ACHN (cell line): Measurements from ENCODE around the gene CCDC141.

Experiments used
- DNase-seq: peaks from one replicate; pipeline ENCODE4 v3.0.0-alpha.2; 2015
- in situ Hi-C: cut with HindIII; loops from 2 replicates; pipeline ENCODE4 v1.10.0; 2017; ENCODE audit warnings: low sequenced_read_pairs, low pct_ligation_motif_present, low pct_unique_long_range_greater_than_20kb

Gene CCDC141

DNA sequence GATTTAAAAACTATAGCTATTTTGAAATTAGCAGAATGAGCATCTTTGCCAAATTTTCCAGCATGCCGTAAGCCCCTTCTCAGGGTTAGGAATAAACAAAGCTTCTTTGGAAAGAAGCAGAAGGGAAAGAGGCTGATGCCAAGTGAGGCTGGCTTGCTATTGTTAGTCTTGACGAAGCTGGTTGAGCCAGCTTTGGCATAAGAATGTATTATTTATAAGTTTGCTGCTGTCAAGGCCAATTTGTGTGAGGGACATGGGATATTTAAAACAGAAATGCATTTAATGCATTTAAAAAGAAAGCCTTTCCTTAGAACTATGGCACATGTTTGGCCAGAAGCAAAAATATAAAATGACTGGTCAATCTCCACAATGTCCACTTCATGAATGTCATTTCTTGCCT is 190.2 kb downstream of the CCDC141 start:
- in situ Hi-C loops: no loop called here
- DNase-seq: no peak

DNA sequence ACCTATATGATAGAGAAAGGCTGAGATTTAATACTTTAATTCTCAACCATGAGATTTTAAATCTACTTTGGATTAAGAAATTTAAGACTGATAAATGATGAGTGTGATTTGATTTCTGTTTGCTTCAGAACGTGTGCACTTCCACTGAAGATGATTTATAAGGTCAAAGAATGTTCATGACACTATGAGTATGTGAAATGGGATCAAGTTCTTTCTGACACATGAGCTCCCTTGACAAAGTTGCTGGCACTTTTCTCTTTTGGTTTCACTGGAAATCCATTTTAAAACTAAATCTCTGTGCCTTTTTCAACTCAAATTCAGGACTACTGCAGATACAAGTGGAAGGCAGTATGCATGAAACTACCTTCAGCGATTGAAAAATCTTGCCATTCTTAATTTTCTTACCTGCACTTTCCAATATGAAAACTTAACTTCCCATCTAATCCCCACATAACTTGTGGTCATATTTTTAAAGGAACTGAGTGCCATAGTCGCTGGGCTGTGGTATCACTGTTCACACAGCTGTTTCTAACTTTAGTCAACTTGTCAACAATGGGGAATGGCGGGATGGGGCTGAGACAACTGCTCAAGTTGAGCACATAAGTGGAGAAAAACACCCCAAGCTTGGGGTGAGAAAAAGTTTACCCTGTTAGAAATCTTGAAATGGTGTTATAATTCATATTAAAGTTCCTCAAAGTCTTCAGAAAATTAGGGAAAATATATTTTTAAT is 190.9 kb downstream of the CCDC141 start:
- DNase-seq: no peak
- in situ Hi-C loops: no loop called here

DNA sequence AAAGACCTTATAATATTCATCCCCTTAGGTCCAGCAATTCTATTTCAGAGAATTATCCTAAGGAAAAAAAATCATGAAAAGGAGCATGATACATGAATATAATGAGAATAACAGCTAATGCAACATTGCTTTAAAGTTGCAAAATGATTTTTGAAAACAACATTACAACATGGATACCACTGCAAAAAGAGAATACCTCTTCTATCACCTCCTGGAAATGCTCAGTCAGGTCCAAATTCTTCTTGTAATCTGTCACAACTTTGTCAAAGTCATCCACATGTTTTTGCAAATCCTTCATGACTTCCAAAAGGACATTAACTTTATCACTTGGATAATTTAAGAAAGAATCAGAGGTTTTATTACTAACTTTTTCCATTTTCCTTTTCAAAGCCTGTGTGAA is 194.8 kb downstream of the CCDC141 start:
- DNase-seq: no peak
- in situ Hi-C loops: no loop called here

DNA sequence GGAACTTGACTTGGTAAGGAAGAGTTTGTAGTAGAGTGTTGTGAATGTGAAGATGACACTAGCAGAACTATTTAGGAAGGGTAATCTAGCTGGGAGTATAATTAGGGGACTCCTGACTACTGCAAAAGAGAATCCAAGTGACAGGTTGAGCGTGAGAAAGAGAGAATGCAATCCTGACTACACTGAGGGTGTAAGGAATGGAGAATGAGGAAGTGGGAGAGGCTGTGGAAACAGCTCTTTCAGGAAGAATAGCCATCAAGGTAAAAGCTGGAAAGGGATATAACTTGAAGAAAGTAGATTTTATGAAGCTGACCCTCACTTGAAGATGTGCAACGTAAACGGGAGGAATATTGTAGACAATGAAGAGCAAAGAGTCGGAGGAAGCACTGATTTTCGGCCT is 201.6 kb downstream of the CCDC141 start:
- in situ Hi-C loops: no loop called here
- no peak for DNase-seq

DNA sequence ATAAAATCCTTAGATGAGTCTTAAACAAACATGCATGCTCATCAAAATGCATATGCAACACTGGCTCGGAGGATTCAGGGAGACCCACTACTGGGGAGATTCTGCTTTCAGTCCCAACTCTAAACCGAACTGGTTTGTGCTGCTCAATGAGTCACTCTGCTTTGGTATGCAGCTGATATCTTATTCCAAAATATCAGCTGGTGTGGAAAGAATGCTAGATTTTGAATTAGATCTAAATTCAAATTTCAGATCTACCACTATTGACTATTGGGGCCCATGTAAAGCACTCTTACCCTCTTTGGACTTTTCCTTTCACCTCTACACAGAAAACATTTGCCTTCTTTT is 203.5 kb downstream of the CCDC141 start:
- in situ Hi-C loops: no loop called here
- DNase-seq: no peak

DNA sequence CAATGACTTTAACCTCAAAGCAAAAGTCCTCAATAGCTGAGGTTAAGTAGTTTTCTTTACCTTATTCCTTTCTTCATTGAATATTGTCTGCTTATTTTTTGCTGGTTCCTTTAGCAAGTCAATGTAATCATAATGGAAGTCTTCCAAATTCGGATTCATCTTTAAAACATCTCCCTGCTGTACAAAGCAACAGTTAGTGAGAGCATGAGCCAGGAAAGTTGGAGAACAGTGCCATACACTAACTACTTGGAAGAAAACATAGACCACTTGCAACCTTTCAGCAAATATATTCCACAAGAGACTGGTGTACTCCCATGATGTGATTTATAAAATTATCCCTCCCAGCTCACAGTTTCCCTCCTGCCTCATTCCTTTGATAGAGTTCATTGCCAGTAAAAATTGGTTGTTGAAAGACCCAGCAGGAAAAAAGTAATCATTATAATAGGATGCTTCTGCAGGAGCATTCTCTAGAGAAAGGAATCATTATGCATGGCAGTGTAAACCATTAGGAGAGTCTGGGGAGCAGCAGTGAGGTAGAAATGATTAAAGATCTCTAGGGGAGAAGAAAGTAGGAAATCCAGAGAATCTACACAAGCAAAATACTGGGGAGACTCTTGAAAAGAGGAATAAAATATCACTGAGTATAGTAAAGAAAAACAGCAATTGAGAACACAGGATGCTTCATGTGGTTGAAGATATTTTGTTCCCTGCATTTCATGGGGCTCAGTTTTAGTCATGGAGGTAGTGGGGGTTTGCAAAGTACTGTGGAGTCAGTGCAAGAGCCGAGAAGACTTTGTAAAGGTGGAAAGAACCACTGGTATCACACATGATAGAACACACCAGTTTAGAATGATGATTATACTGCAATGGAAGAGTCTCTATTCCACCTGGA is 204.1 kb downstream of the CCDC141 start:
- no peak for DNase-seq
- in situ Hi-C loops: no loop called here

DNA sequence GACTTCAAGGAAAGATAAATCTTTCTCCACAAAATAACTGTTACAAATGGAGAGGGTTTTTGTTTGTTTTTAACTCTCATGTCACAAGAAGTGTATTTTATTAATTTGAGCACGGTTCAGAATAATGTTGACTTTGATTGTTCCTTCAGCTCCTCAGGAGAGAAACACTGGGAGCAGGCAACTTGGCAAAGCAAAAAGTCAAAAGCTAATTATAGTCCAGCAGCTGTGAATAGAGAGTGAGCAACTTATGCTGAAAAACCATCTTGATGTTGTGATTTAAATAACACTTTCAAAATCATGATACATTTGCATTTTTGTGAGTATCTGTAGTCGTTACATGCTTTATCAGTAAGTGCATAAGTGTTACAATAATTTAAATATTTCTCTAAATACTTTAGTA is 205.2 kb downstream of the CCDC141 start:
- in situ Hi-C loops: no loop called here
- no peak for DNase-seq

DNA sequence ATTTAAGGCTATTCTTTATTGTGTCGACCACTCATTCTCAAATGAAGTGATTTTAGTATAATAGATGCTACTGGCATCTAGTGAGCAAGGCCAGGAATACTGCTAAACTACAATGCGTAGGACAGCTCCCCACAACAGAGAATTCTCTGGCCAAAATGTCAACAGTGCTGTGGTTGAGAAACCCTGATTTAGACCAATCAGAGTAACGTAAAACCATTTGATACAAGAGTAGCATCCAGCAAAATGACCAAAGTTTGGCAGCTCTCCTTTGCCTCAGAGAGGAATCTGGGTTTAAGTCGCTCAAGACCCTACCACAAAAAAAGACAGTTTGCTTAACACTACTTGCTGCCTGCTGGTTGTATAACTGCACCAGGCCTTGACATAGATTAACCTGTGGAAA is 205.7 kb downstream of the CCDC141 start:
- no peak for DNase-seq

DNA sequence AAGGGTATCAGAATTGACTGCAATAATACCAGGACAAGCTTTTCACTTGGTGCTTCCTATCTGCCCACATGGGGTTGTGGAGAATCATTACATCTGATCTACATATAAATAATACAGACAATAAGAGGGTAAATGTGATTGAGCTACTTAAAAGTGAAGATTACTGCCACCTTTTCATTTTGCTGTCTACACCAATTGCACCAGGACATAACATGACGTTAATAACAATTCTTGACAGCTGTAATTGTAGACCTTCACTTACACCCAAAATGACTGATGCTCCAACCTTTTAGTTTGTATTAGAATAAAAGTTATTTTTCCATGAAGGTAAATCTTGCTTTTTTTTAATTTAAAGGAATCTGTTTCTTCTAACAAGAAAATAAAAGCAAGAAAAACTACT is 206.2 kb downstream of the CCDC141 start:
- no peak for DNase-seq
- in situ Hi-C loops: no loop called here

More for the DNA sequence above, 205.7 kb downstream of the CCDC141 start:
- in situ Hi-C loops: no loop called here

DNA sequence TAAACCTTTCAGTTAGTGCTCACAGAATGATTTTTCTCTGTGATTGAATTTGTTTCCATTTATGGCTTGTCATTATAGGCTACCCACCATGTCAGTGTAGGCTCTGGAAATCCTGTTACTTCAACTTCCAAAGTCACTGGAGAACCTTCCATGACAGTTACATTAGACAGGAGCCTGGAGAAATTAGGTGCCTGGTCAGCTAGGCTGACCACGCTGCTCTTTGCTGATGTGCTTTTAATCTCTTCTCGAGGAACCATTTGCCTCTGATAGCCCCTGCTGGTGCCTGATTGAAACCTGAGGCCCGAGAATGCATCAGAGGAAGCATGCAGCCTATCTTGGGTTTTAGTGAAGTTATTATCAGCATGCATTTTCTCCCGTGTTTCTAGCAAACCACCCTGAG is 213.1 kb downstream of the CCDC141 start:
- in situ Hi-C loops: no loop called here
- no peak for DNase-seq

DNA sequence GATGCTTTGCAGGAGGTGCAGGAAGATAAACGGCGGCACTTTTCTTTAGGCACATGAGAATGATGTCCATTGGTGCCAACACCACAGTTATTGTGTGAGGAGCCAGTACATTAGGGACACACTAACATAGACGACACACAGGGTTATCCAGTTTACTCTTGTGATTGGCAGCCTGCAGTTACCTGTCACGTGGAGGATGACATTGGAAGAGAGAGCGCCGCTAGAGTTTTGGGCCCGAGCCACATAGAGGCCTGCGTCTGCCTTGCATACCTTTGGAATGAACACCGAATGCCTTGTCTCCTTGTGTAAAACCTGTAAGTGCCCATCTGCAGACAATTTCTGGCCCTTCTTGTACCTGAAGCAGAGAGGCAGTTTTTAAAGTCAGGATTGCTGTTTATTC is 215.9 kb downstream of the CCDC141 start:
- in situ Hi-C loops: no loop called here
- DNase-seq: no peak

DNA sequence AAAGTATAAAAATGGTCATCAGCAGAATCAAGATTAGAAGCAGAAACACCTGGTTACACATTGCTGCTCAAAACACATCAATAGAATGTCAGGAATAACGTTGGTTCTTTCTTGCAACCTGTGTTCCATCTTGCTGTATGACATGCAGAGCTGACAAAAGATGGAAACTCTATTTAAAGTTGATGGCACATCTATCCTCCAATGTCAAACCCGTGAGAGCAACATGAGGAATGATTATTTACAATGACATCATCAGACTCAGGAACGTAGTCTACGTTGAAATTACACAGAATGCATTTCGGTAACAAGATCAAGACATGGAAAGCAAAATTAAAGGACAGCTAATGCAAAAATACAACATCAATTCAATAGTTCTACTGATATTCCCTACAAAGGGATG is 216.6 kb downstream of the CCDC141 start:
- in situ Hi-C loops: no loop called here
- no peak for DNase-seq

DNA sequence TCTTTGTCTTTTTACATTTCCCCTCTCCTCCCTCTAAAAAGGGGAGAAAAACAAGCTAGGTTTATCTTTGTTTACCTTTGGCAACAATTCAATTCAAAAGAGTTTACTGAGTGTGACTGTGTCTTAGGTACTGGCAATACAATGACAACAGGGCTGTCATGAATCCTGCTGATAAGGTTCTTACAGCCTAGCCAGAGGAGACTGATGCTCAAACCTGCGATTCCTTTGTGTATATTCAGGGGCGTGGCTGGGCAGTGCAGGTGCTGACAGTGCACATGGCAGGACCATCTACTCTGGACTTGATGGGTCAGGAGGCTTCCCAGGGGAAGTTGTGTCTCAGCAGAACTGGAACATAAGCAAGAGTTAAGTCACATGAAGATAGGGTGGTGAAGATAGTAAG is 219.5 kb downstream of the CCDC141 start:
- no peak for DNase-seq
- in situ Hi-C loops: no loop called here

DNA sequence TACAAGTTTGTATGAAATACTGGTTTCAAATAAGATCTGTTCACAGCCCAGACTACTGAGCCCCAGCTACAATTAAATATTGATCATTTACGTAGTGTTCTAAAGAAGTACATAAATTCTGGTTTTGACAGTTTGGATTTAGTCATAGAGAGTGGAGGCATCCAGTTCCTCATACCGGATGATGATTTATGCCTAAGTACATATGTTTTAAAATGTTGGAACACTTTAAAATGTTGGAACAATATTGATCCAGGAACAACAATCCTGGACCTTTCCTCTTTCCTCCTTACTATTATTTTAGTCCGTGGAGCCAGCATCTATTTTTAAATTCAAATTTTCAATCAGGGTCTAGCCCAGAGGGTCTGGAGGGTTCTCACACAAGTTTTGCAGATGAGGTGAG is 220.0 kb downstream of the CCDC141 start:
- in situ Hi-C loops: no loop called here
- DNase-seq: no peak

DNA sequence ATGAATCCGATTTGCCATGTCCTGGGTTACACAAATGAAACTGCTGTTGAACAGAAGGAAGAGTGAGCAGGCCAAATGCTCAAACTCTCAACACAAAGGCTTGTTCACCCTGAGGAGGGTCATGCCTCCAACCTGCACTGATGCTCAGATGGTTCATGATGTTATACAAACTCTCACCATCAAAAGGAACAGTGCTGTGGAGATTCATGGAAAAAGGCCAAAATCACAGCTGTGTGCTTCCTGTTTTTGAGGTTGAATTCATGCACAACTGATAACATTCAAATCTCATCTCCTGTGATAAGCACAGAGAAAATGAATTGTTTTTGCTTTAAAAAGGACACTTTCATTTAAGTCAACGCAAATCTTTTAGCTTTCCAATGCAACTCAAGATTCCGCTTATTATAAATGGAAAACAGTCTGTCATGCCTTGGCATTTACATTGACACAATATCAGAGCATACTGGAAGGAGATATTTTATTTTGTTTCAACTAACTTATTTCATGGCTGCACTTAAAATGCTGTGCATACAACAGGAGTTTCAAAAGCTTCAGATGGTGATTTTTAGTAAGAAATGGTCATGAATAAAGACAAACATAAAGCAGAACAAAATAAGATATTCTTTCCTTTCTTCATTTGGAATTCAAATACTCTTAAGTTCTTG is 220.5 kb downstream of the CCDC141 start:
- in situ Hi-C loops: no loop called here
- DNase-seq: no peak

DNA sequence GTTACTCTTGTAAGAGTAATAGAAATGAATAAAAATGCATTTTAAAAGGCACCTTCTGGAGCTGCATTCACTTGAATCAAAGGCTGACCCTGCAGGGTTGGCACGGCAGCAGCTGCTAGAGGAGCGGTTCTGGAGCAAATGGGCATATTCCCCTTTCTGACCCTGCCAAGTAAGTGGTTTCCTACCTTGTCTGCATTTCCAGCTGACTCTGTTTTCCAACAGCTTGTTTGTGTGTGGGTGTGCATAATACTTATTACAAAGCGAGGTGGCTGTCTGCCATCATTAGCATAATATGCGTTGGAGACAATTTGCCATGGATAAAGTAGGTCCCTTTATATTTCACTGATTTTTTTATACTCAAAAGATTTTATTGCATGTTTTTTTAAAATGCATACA is 221.5 kb downstream of the CCDC141 start:
- no peak for DNase-seq
- in situ Hi-C loops: no loop called here

DNA sequence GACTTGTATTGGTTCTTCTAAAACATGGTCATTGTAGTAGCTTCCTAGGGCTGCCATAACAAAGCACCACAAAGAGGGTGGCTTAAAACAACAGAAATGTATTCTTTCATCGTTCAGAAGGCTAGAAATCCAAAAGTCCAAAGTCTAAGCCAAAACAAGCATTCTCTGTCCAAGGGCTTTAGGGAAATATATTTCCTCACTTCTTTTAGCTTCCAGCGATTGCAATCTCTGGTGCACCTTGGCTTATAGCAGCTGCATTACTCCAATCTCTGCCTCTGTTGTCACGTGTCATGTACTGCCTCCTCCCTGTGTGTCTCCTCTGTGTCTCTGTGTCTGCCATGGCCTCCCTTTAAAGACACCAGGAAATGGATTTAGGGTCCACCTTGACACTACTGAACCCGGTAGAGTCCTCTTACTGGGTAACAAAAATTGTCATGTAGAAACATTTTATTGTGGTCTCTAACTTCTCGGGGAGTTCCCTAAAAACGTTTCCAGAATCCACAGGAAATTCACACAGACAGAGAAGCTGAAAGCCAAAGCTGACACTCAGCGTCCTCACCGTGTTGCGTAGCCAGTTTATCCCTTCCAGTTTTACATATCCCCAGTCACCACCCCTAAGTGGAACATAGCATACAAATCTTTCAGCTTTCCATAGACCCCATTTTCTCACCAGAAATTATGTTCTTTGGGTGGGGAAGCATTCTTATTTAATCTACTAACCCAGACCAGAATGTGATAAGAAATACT is 222.0 kb downstream of the CCDC141 start:
- no peak for DNase-seq
- in situ Hi-C loops: no loop called here

DNA sequence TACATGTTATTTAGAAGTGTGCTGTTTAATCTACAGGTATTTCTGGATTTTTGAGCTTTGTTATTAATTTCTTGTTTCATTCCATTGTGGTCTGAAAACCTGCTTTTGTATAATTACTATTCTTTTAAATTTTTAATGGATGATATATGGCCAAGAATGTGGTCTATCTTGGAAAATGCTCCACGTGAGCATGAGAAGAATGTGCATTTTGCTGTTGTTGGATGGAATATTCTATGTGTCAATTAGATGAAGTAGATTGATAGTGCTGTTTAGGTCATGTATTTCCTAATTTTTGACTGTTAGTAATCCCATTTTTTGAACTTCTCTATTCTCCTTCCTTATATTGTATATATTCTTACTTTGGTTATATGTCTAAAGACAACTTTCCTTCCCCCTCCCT is 222.8 kb downstream of the CCDC141 start:
- in situ Hi-C loops: no loop called here
- DNase-seq: no peak

DNA sequence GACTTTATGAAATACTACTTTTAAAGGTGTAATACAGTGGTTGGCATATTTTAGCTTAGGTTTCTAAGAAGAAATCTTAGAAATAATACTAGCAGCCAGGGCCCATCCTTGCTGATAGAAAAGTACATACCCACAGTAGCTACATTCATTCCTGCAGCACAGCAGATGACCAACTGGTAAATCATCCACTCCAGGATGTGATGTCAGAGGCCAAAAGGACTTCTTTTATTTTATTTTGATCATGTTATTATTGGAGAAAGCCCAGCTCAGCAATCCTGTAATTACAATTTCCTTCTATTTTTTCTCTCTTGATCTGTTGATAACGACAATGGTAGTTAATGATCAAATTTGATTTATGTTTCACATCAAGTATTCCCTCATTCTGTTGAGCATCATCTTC is 224.8 kb downstream of the CCDC141 start:
- in situ Hi-C loops: no loop called here
- DNase-seq: no peak
